Measurements from ENCODE around the gene DCC.

Gene DCC

GRCh38 chr18:52610451-52611115 lies 270.6 kb downstream of the DCC start:
- DNase-seq: no peak

- DNase-seq: no peak
Observed at GRCh38 chr18:52612406-52612805, 272.4 kb downstream of the DCC start.

- no peak for DNase-seq
Observed at GRCh38 chr18:52615321-52615720, 275.3 kb downstream of the DCC start.

- no peak for DNase-seq
Observed at GRCh38 chr18:52615943-52616342, 275.9 kb downstream of the DCC start.

GRCh38 chr18:52617931-52618330 lies 277.9 kb downstream of the DCC start:
- DNase-seq: no peak

- DNase-seq: no peak
Observed at GRCh38 chr18:52620926-52621439, 281.0 kb downstream of the DCC start.

- no peak for DNase-seq
Observed at GRCh38 chr18:52624702-52625101, 284.7 kb downstream of the DCC start.

GRCh38 chr18:52636536-52636935 lies 296.5 kb downstream of the DCC start:
- DNase-seq: no peak

- no peak for DNase-seq
Observed at GRCh38 chr18:52648201-52648600, 308.2 kb downstream of the DCC start.

- DNase-seq: no peak
Observed at GRCh38 chr18:52652391-52652790, 312.4 kb downstream of the DCC start.

- no peak for DNase-seq
Observed at GRCh38 chr18:52657043-52657805, 317.2 kb downstream of the DCC start.

GRCh38 chr18:52667463-52668065 lies 327.6 kb downstream of the DCC start:
- DNase-seq: no peak

- no peak for DNase-seq
Observed at GRCh38 chr18:52670896-52671295, 330.9 kb downstream of the DCC start.

GRCh38 chr18:52678034-52678433 lies 338.0 kb downstream of the DCC start:
- DNase-seq: no peak

GRCh38 chr18:52678551-52678950 lies 338.6 kb downstream of the DCC start:
- DNase-seq: no peak

GRCh38 chr18:52679354-52679753 lies 339.4 kb downstream of the DCC start:
- no peak for DNase-seq

GRCh38 chr18:52682260-52682659 lies 342.3 kb downstream of the DCC start:
- no peak for DNase-seq

- DNase-seq: no peak
Observed at GRCh38 chr18:52685316-52685715, 345.3 kb downstream of the DCC start.

GRCh38 chr18:52691841-52692240 lies 351.8 kb downstream of the DCC start:
- no peak for DNase-seq

- no peak for DNase-seq
Observed at GRCh38 chr18:52694804-52695203, 354.8 kb downstream of the DCC start.

- DNase-seq: no peak
Observed at GRCh38 chr18:52700116-52700515, 360.1 kb downstream of the DCC start.

- no peak for DNase-seq
Observed at GRCh38 chr18:52700816-52701215, 360.8 kb downstream of the DCC start.

GRCh38 chr18:52701219-52701935 lies 361.4 kb downstream of the DCC start:
- DNase-seq: no peak
